GM23338 (cell line): ENCODE measurements around the gene UBLCP1. TPM values are rescaled to one million over a fixed set of nuclear protein-coding genes. Genes with fewer than 3 reads are reported as not detected.
"Not testable (repeated sequence)": the region's sequence is repeated elsewhere in the genome, so short reads cannot be mapped to it uniquely, and the experiment has no call there.

ENCODE experiments used
- ATAC-seq: fragments of 200-7000 bp; cut with Tn5 transposase; 3 replicates; pipeline ENCODE4 v1.9.1; 2020
- DNase-seq: peaks from one replicate; pipeline ENCODE4 v3.0.0-alpha.2; 2015; ENCODE audit warnings: low spot score
- H2AFZ ChIP-seq: fragments of 200-600 bp; sonication (generic); 2 replicates; pipeline ENCODE4 v1.8.0; 2016; ENCODE audit warnings: antibody characterized with exemption, mild to moderate bottlenecking, moderate library complexity
- H3F3A ChIP-seq: fragments of 200-600 bp; sonication (generic); replicated peaks from 2 replicates; pipeline ENCODE4 v1.8.0; 2017; ENCODE audit warnings: antibody characterized with exemption, mixed run types, low read depth
- H3K27ac ChIP-seq: fragments of 200-600 bp; sonication (generic); 2 replicates; pipeline ENCODE4 v1.6.1; 2016; ENCODE audit warnings: low read depth
- H3K27me3 ChIP-seq: fragments of 200-600 bp; sonication (generic); 2 replicates; pipeline ENCODE4 v1.8.0; 2016; ENCODE audit warnings: mild to moderate bottlenecking, mixed run types, moderate library complexity; ENCODE audit not compliant: insufficient read depth
- H3K36me3 ChIP-seq: fragments of 200-600 bp; sonication (generic); 2 replicates; pipeline ENCODE4 v1.8.0; 2016; ENCODE audit warnings: mild to moderate bottlenecking; ENCODE audit not compliant: insufficient read depth
- H3K4me1 ChIP-seq: fragments of 200-600 bp; sonication (generic); 2 replicates; pipeline ENCODE4 v1.8.0; 2016; ENCODE audit warnings: mild to moderate bottlenecking, moderate library complexity; ENCODE audit not compliant: insufficient read depth
- H3K4me2 ChIP-seq: fragments of 200-600 bp; sonication (generic); 2 replicates; pipeline ENCODE4 v1.7.1; 2017; ENCODE audit warnings: mixed run types
- H3K4me3 ChIP-seq: fragments of 200-600 bp; sonication (generic); 2 replicates; pipeline ENCODE4 v1.6.1; 2016; ENCODE audit warnings: mixed run types
- H3K79me2 ChIP-seq: fragments of 200-600 bp; sonication (generic); replicated peaks from 2 replicates; pipeline ENCODE4 v1.8.0; 2017; ENCODE audit warnings: mild to moderate bottlenecking; ENCODE audit not compliant: insufficient read depth
- H3K9me2 ChIP-seq: fragments of 200-600 bp; sonication (generic); 2 replicates; pipeline ENCODE4 v1.8.0; 2017; ENCODE audit not compliant: insufficient read depth
- H4K20me1 ChIP-seq: fragments of 200-600 bp; sonication (generic); replicated peaks from 2 replicates; pipeline ENCODE4 v1.8.0; 2017; ENCODE audit warnings: mild to moderate bottlenecking; ENCODE audit not compliant: insufficient read depth
- H3K27ac Mint-ChIP-seq: 2 replicates; pipeline ENCODE4 v1.8.0; 2020; ENCODE audit warnings: inconsistent platforms, mild to moderate bottlenecking, moderate library complexity, mixed read lengths
- H3K27me3 Mint-ChIP-seq: 3 replicates; pipeline ENCODE4 v1.8.0; 2022; ENCODE audit warnings: low read depth, mild to moderate bottlenecking, moderate library complexity, mixed read lengths, inconsistent platforms; ENCODE audit not compliant: insufficient read depth, poor library complexity
- H3K36me3 Mint-ChIP-seq: 3 replicates; pipeline ENCODE4 v1.8.0; 2021; ENCODE audit warnings: low read depth, mild to moderate bottlenecking, inconsistent platforms, moderate library complexity, mixed read lengths
- H3K4me1 Mint-ChIP-seq: 3 replicates; pipeline ENCODE4 v1.8.0; 2020; ENCODE audit warnings: mild to moderate bottlenecking, inconsistent platforms, mixed read lengths
- H3K4me3 Mint-ChIP-seq: 3 replicates; pipeline ENCODE4 v1.8.0; 2021; ENCODE audit warnings: moderate library complexity, mild to moderate bottlenecking, inconsistent platforms, mixed read lengths
- H3K9me3 Mint-ChIP-seq: 3 replicates; pipeline ENCODE4 v1.8.0; 2020; ENCODE audit warnings: moderate library complexity, mild to moderate bottlenecking, inconsistent platforms, mixed read lengths
- CREB1 ChIP-seq: fragments of 250-450 bp; sonication (Bioruptor Pico); IDR thresholded peaks from 2 replicates; pipeline ENCODE4 v1.5.0; 2020; ENCODE audit warnings: low read depth, mild to moderate bottlenecking, moderate library complexity
- CTCF ChIP-seq, 2 experiments: fragments of 200-600 bp in 1 of 2; sonication (generic) in 1 of 2; conservative IDR thresholded peaks; 2 replicates each; pipeline versions ENCODE4 v1.5.1 to v1.6.1; 2016 to 2017; ENCODE audit warnings: antibody characterized with exemption in 2 of 2, low read depth in 2 of 2, mild to moderate bottlenecking in 2 of 2, moderate library complexity in 1 of 2
- EZH2 ChIP-seq: fragments of 200-600 bp; sonication (generic); IDR thresholded peaks from one replicate; pipeline ENCODE4 v1.8.0; 2017; ENCODE audit warnings: antibody characterized with exemption, mild to moderate bottlenecking, low read depth; ENCODE audit not compliant: unreplicated experiment
- EZH2phosphoT487 ChIP-seq: fragments of 200-600 bp; sonication (generic); IDR thresholded peaks from one replicate; pipeline ENCODE4 v1.8.1; 2018; ENCODE audit warnings: antibody characterized with exemption; ENCODE audit not compliant: unreplicated experiment
- JUNB ChIP-seq: IDR thresholded peaks from one replicate; pipeline ENCODE4 v1.6.1; 2016; ENCODE audit warnings: antibody characterized with exemption; ENCODE audit not compliant: unreplicated experiment
- POLR2AphosphoS5 ChIP-seq: IDR thresholded peaks from 2 replicates; pipeline ENCODE4 v1.6.1; 2016; ENCODE audit warnings: antibody characterized with exemption, low read depth
- REST ChIP-seq: IDR thresholded peaks from one replicate; pipeline ENCODE4 v1.6.1; 2018; ENCODE audit warnings: antibody characterized with exemption; ENCODE audit not compliant: unreplicated experiment
- STAT1 ChIP-seq: IDR thresholded peaks from one replicate; pipeline ENCODE4 v1.6.1; 2016; ENCODE audit warnings: antibody characterized with exemption; ENCODE audit not compliant: unreplicated experiment
- ZNF114 ChIP-seq: fragments of 250-450 bp; sonication (Bioruptor Pico); IDR thresholded peaks from 2 replicates; pipeline ENCODE4 v1.5.0; 2020; ENCODE audit warnings: mild to moderate bottlenecking, moderate library complexity
- ZNF331 ChIP-seq: fragments of 250-450 bp; sonication (Bioruptor Pico); IDR thresholded peaks from 2 replicates; pipeline ENCODE4 v1.5.0; 2020; ENCODE audit warnings: low read depth, mild to moderate bottlenecking, moderate library complexity
- ZNF462 ChIP-seq: fragments of 250-450 bp; sonication (Bioruptor Pico); IDR thresholded peaks from 2 replicates; pipeline ENCODE4 v1.5.0; 2020; ENCODE audit warnings: mild to moderate bottlenecking, moderate library complexity
- polyA plus RNA-seq: library from polyadenylated mRNA; unstranded; fragments of >200 nt; fragmentation: Nextera tagmentation; extraction: Ambion mirVana; gene quantifications from 2 replicates; pipeline ENCODE4 v1.2.1, GENCODE V29; 2016
- total RNA-seq: library from RNA; depleted of rRNA; stranded (reverse); fragments of >200 nt; shearing (Covaris generic); gene quantifications from 2 replicates; pipeline ENCODE4 v1.2.3, GENCODE V29; 2014

UBLCP1 gene
- total and polyA plus RNA-seq, 2 experiments from 2014 or later: 45.0 to 56.1 TPM

- not testable (repeated sequence) for H3K36me3 Mint-ChIP-seq
- peaks cover 62% of the 10 kb centered on the region for H3K27me3 Mint-ChIP-seq
Measured at GRCh38 chr5:159228097-159228496, 35.0 kb upstream of the UBLCP1 start.

GRCh38 chr5:159230657-159231056, 32.4 kb upstream of the UBLCP1 start:
- Histone ChIP-seq H3K27ac (no peak overlapping the region), H3K4me1 (peaks cover 9% of the 10 kb centered on the region), H3K27me3 (peaks cover 91% of the 10 kb centered on the region), H3K4me2 (no peak overlapping the region), H3K4me3 (no peak overlapping the region), H3F3A (no peaks in the 10 kb centered on the region), H2AFZ (no peak overlapping the region), H3K36me3 (no peaks in the 10 kb centered on the region), H4K20me1 (no peaks in the 10 kb centered on the region; the same call in 1 of the 2 replicates), H3K9me2 (no peaks in the 10 kb centered on the region), H3K79me2 (no peaks in the 10 kb centered on the region)
- H3K4me3 Mint-ChIP-seq: no peak overlapping the region
- DNase-seq (no peak), ATAC-seq (no peak)
- H3K27ac Mint-ChIP-seq: no peak overlapping the region
- no peaks in the 10 kb centered on the region; the same call in 2 of the 3 replicates for H3K9me3 Mint-ChIP-seq
- H3K4me1 Mint-ChIP-seq: peaks cover 11% of the 10 kb centered on the region
- H3K36me3 Mint-ChIP-seq: no peaks in the 10 kb centered on the region
- no peak for TF ChIP-seq EZH2
- no peak for TF ChIP-seq ZNF331 (CRISPR knock-in tag)
- TF ChIP-seq POLR2AphosphoS5: no peak
- TF ChIP-seq ZNF114 (CRISPR knock-in tag): no peak
- TF ChIP-seq STAT1: no peak
- no peak for TF ChIP-seq CREB1
- TF ChIP-seq REST: no peak
- TF ChIP-seq ZNF462 (CRISPR knock-in tag): no peak
- no peak for TF ChIP-seq EZH2phosphoT487
- TF ChIP-seq CTCF (conservative IDR thresholded peaks at IDR 0.05; ENCODE audit: low read depth in 2 of 2): no peak
- no peak for TF ChIP-seq JUNB
- H3K27me3 Mint-ChIP-seq: peaks cover 58% of the 10 kb centered on the region

More at GRCh38 chr5:159228097-159228496, 35.0 kb upstream of the UBLCP1 start:
- H3F3A ChIP-seq, DNase-seq, H4K20me1 ChIP-seq, H3K79me2 ChIP-seq, H3K4me3 Mint-ChIP-seq, H3K27ac Mint-ChIP-seq, H3K9me2 ChIP-seq, ATAC-seq, H3K4me2 ChIP-seq, H3K9me3 Mint-ChIP-seq, H2AFZ ChIP-seq, H3K36me3 ChIP-seq, H3K27ac ChIP-seq, H3K4me1 ChIP-seq, H3K4me3 ChIP-seq: not testable (repeated sequence)
- peaks cover 100% of the 10 kb centered on the region for H3K27me3 ChIP-seq
- H3K4me1 Mint-ChIP-seq: peaks cover 11% of the 10 kb centered on the region
